HFFc6 (cell line): ENCODE results near the gene BEND3. TPM values are rescaled to one million over a fixed set of nuclear protein-coding genes. Genes with fewer than 3 reads are reported as not detected.

ENCODE experiments used
- DNase-seq: peaks from one replicate; pipeline ENCODE4 v3.0.0-alpha.2; 2018
- H3K27ac Mint-ChIP-seq: 2 replicates; pipeline ENCODE4 v1.8.0; 2020; ENCODE audit warnings: mild to moderate bottlenecking, mixed read lengths
- H3K27me3 Mint-ChIP-seq: 2 replicates; pipeline ENCODE4 v1.8.0; 2021; ENCODE audit warnings: mild to moderate bottlenecking, moderate library complexity, mixed read lengths; ENCODE audit not compliant: insufficient read depth
- H3K36me3 Mint-ChIP-seq: 2 replicates; pipeline ENCODE4 v1.8.0; 2021; ENCODE audit warnings: low read depth, mixed read lengths
- H3K4me1 Mint-ChIP-seq: 2 replicates; pipeline ENCODE4 v1.8.0; 2020; ENCODE audit warnings: low read depth, mixed read lengths
- H3K4me3 Mint-ChIP-seq: 2 replicates; pipeline ENCODE4 v1.8.0; 2020; ENCODE audit warnings: mild to moderate bottlenecking, moderate library complexity, mixed read lengths
- H3K9me3 Mint-ChIP-seq: 2 replicates; pipeline ENCODE4 v1.8.0; 2020; ENCODE audit warnings: mild to moderate bottlenecking, mixed read lengths
- total RNA-seq, 6 experiments: library from RNA; stranded (reverse); fragmentation: NEBNext Ultra II Directional; extraction: Animal tissue kit (Norgen Biotek cat#: 25700); gene quantifications; 2 replicates in 1 of 6; 3 replicates in 5 of 6; pipeline ENCODE4 v1.2.3, GENCODE V29; 2021
- TF ChIP-seq, protein P1 (sequence below): fragments of 200-600 bp; sonication (generic); IDR thresholded peaks from 2 replicates; pipeline ENCODE4 v1.5.0; 2021; ENCODE audit warnings: antibody characterized with exemption, mild to moderate bottlenecking

BEND3 gene
- total RNA-seq, 6 experiments from 2014 or later, result 1.9 to 2.3 (median 2.1) TPM

DNA sequence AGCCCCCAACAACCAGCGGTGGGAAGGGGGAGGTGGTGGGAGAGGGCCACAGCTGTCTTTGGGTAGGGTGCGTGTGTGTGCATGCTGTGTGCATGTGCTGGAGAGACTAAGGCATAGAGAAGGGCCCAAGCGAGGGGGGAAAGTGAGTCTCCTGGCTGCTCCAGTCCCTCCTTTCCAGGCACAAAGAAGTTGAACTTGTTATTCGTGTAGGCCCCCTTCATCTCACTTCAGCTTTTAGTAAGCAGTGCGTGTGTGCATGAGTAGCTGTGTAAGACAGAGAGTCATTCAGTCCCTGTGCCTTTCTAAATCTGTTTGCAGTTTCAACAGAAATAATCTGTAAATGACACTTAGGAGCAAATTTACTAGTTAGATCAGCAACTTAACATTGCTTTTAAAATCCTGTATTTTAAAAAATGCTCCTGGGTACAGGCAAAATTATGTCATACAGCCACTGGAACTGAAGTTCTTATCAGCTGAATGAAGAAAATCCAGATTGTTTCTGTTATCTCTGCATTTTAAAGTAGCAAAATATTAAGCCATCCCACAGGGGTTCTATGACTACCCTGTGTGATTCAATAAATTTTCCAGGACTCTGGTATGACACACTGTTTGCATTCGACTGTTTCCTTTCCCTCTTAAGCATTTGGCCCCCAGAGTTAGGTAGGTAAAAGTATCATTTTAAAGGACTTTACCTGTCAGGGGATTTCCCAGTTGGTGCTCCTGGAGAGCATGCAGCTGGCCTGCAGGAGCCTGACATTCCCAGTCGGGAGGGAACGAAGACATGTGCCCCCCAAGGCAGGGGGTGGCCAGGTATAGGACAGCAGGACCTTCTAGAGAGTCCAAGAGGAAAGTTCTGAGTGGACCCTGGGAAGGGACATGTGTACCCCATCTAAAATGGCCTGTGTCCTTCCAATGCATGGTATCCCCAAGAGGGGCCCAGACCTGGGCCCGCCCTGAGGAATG lies 48.3 kb downstream of the BEND3 start:
- TF ChIP-seq, protein P1, sequence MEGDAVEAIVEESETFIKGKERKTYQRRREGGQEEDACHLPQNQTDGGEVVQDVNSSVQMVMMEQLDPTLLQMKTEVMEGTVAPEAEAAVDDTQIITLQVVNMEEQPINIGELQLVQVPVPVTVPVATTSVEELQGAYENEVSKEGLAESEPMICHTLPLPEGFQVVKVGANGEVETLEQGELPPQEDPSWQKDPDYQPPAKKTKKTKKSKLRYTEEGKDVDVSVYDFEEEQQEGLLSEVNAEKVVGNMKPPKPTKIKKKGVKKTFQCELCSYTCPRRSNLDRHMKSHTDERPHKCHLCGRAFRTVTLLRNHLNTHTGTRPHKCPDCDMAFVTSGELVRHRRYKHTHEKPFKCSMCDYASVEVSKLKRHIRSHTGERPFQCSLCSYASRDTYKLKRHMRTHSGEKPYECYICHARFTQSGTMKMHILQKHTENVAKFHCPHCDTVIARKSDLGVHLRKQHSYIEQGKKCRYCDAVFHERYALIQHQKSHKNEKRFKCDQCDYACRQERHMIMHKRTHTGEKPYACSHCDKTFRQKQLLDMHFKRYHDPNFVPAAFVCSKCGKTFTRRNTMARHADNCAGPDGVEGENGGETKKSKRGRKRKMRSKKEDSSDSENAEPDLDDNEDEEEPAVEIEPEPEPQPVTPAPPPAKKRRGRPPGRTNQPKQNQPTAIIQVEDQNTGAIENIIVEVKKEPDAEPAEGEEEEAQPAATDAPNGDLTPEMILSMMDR, result no peak
- Mint-ChIP-seq H3K27ac (no peak overlapping the region), H3K9me3 (no peaks in the 10 kb centered on the region), H3K4me1 (peaks cover 22% of the 10 kb centered on the region), H3K27me3 (no peaks in the 10 kb centered on the region; the same call in 1 of the 2 replicates), H3K4me3 (no peak overlapping the region), H3K36me3 (no peaks in the 10 kb centered on the region)
- DNase-seq, result no peak

DNA sequence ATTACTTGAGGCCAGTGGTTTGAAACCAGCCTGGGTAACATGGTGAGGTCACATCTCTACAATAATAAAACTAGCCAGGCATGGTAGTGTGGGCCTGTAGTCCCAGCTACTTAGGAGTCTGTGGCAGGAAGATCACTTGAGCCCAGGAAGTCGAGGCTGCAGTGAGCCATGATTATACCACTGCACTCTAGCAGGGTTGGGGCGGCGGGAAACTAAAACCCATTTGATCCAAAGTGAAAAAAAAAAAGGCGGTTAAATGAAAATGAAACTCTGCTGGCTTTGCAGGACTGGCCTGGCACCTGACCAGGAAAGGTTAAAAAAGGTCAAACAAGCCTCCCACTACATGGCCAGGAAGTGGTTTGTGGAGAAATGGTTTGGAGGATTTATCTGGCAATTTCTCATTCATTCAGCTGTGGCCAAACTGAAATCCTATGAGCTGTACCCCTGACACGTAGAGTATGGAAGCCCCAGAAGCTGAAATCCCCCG lies 50.7 kb downstream of the BEND3 start:
- Mint-ChIP-seq H3K4me1 (peaks cover 43% of the 10 kb centered on the region), H3K27me3 (no peaks in the 10 kb centered on the region; the same call in 1 of the 2 replicates), H3K36me3 (no peaks in the 10 kb centered on the region), H3K4me3 (peak overlapping the region; percentile 22; the same call in 1 of the 2 replicates), H3K9me3 (no peaks in the 10 kb centered on the region), H3K27ac (peak overlapping the region; percentile 52; the same call in 1 of the 2 replicates)
- DNase-seq, result peak; percentile 41
- TF ChIP-seq, protein P1, result no peak

DNA sequence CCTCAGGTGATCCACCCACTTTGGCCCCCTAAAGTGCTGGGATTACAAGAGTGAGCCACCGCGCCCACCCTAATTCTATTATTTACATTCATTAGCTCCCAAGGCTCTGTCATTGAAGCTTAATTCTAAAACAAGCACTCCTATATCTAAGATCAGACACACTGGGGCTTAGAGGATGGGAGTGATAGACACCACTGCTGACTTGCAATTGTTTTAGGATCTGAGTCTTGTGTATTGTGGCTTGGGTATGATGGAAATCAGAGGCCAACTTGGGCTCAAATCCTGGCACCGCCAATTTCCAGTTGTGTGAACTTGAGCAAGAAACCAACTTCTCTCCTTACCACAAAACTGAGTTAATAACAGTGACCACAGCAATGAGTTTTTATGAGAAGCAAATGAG lies 52.6 kb downstream of the BEND3 start:
- H3K9me3 Mint-ChIP-seq, result no peaks in the 10 kb centered on the region
- H3K4me3 Mint-ChIP-seq, result no peak overlapping the region
- no peak for DNase-seq
- TF ChIP-seq, protein P1, result no peak
- H3K27me3 Mint-ChIP-seq, result peaks cover 1% of the 10 kb centered on the region
- no peaks in the 10 kb centered on the region for H3K36me3 Mint-ChIP-seq
- no peak overlapping the region for H3K27ac Mint-ChIP-seq
- peaks cover 43% of the 10 kb centered on the region for H3K4me1 Mint-ChIP-seq

DNA sequence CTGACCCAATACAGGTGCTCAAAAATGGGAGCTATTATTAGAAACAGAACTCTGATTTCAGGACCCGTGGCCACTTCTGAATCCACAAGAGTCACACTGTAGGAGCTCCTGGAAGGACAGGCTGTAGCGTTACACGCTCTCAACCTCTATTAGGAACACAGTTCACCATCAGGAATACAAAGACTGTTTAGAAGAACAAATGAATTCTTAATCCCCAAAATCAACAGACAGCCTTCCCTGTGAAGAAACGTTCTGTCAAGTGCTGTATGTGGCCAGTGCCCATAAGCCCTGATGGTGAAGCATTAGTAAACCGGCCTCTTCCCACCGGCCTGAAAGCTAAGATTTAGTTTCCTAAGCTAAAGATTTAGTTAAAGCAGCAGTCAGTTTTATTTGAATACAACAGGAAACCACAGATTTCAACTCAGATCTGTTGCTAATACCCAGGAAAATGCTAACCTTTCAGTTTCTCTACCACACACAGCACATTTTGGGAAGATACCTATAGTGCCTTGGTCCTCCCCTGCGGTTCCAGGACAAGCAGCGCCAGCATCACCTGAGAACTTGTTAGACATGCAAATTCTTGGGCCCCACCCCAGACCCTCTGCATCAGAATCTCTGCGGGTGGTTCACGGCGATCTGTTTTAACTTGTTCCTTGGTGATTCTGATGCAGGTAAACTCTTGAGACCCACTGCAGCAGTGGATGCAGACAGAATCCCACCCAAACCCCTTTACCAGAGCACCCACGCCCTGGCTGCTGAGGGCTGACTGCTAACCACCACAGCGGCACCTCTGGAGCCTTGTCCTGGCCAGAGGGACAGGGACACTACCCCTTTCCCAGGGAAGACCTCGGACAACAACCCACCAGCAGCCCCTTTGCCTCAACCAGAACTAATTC lies 53.9 kb downstream of the BEND3 start:
- no peaks in the 10 kb centered on the region for H3K9me3 Mint-ChIP-seq
- TF ChIP-seq, protein P1, result no peak
- peaks cover 2% of the 10 kb centered on the region for H3K27me3 Mint-ChIP-seq
- H3K4me3 Mint-ChIP-seq, result no peak overlapping the region
- DNase-seq, result no peak
- H3K4me1 Mint-ChIP-seq, result peaks cover 33% of the 10 kb centered on the region
- H3K27ac Mint-ChIP-seq, result peak overlapping the region; percentile 51
- H3K36me3 Mint-ChIP-seq, result no peaks in the 10 kb centered on the region

DNA sequence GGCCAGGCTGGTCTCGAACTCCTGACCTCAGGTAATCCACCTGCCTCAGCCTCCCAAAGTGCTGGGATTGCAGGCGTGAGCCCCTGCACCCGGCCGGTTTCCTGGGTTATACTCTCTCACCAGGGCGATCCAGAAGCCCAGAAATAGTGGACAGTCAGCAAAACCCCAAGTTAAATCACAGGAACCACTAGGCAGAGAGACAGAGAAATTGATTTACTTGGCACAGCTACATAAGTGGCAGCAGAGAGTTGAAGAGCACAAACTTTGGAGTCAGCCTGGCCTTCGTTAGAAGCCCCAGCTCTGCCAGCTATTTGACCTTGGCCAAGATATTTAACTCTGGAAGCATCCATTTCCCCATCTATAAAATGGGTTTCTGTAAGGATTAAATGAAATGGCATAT lies 54.6 kb downstream of the BEND3 start:
- peaks cover 2% of the 10 kb centered on the region for H3K27me3 Mint-ChIP-seq
- no peak overlapping the region; the same call in 1 of the 2 replicates for H3K27ac Mint-ChIP-seq
- no peak for DNase-seq
- H3K36me3 Mint-ChIP-seq, result no peaks in the 10 kb centered on the region
- no peaks in the 10 kb centered on the region for H3K9me3 Mint-ChIP-seq
- H3K4me1 Mint-ChIP-seq, result peaks cover 33% of the 10 kb centered on the region
- TF ChIP-seq, protein P1, result no peak
- no peak overlapping the region for H3K4me3 Mint-ChIP-seq
